Esophagus muscularis mucosa (tissue), 4 donors: ENCODE results near the gene OSBPL1A. TPM values are rescaled to one million over a fixed set of nuclear protein-coding genes. Genes with fewer than 3 reads are reported as not detected.

Experiments
- DNase-seq: peaks from one replicate; pipeline ENCODE4 v3.0.0-alpha.2; 2017; ENCODE audit errors: extremely low spot score
- H3K27ac ChIP-seq, 4 donors: fragments of 200-600 bp; sonication (generic); replicated peaks in 1 of 4; 1 replicate in 3 of 4; 2 replicates in 1 of 4; pipeline ENCODE4 v1.5.1; 2016 to 2019; ENCODE audit warnings: mild to moderate bottlenecking in 1 of 4
- H3K27me3 ChIP-seq, 4 donors: fragments of 200-600 bp; sonication (generic); one replicate each; pipeline versions ENCODE4 v1.5.1 to v1.6.0; 2016 to 2019
- H3K36me3 ChIP-seq, 4 donors: fragments of 200-600 bp; sonication (generic); one replicate each; pipeline ENCODE4 v1.5.1; 2016 to 2019
- H3K4me1 ChIP-seq, 4 donors: fragments of 200-600 bp; sonication (generic); one replicate each; pipeline ENCODE4 v1.5.1; 2016 to 2019
- H3K4me3 ChIP-seq, 4 donors: fragments of 200-600 bp; sonication (generic); 1 replicate in 2 of 4; 2 replicates in 2 of 4; pipeline ENCODE4 v1.5.1; 2016 to 2019; ENCODE audit warnings: mild to moderate bottlenecking in 4 of 4, moderate library complexity in 1 of 4
- H3K9me3 ChIP-seq, 4 donors: fragments of 200-600 bp; sonication (generic); 1 replicate in 3 of 4; 2 replicates in 1 of 4; pipeline ENCODE4 v1.5.1; 2016 to 2019
- CTCF ChIP-seq, 3 experiments: fragments of 200-600 bp in 2 of 3; fragments of 450-650 bp in 1 of 3; sonication (generic) in 2 of 3; IDR thresholded peaks; one replicate each; pipeline ENCODE4 v1.5.1; 2017 to 2019; ENCODE audit warnings: antibody characterized with exemption in 3 of 3, mild to moderate bottlenecking in 2 of 3, moderate library complexity in 1 of 3
- EP300 ChIP-seq: sonication (generic); formaldehyde crosslinking; IDR thresholded peaks from one replicate; pipeline ENCODE4 v1.6.1; 2017; ENCODE audit warnings: antibody characterized with exemption
- POLR2A ChIP-seq: fragments of 450-650 bp; IDR thresholded peaks from one replicate; pipeline ENCODE4 v1.6.1; 2017; ENCODE audit warnings: antibody characterized with exemption, moderate library complexity, mild to moderate bottlenecking, low read depth
- POLR2AphosphoS5 ChIP-seq, 2 donors: sonication (generic); formaldehyde crosslinking; IDR thresholded peaks; one replicate each; pipeline ENCODE4 v1.6.1; 2017; ENCODE audit warnings: antibody characterized with exemption in 2 of 2
- WGBS: methylation state at CpG from one replicate; pipeline ENCODE4 v1.1.5; 2018; 5-methylcytosine and 5-hydroxymethylcytosine counted together
- intact Hi-C: fragments of 100-400 bp; cut with DNase I; formaldehyde crosslinking; loops from one replicate; pipeline ENCODE4 v1.15.1; 2023
- small RNA-seq, 3 donors: library from RNA; depleted of rRNA; stranded (forward); fragments of <200 nt; gene quantifications; one replicate each; pipeline ENCODE3, GENCODE V24; 2016
- total RNA-seq, 4 donors: library from RNA; depleted of rRNA; stranded (reverse); fragments of >200 nt; gene quantifications; one replicate each; pipeline versions ENCODE4 v1.1.0 to v1.2.1, GENCODE V29; 2016

OSBPL1A gene
- total RNA-seq, 4 donors from 2014 or later: 78.2 to 126 (median 101) TPM

- no peak overlapping the region for H3K4me3 ChIP-seq
- DNase-seq: no peak
- no peak overlapping the region for H3K27ac ChIP-seq
- H3K36me3 ChIP-seq: peaks cover 0 to 32% (median 7%) of the 10 kb centered on the region in 4 donors
- no peaks in the 10 kb centered on the region for H3K27me3 ChIP-seq
- WGBS: 69% methylated on average over 2 of the region's 2 CpGs
- no peaks in the 10 kb centered on the region for H3K9me3 ChIP-seq
- TF ChIP-seq POLR2AphosphoS5 (IDR thresholded peaks at IDR 0.05) (no peak), EP300 (no peak), POLR2A (no peak), CTCF (IDR thresholded peaks at IDR 0.05) (no peak)
- intact Hi-C loops: loop anchor here (5.0 kb wide), 4 partner anchors 103 to 488 kb away; partner anchors contain the start of gene TTC39C
- H3K4me1 ChIP-seq: peaks cover 0 to 4% (median 0%) of the 10 kb centered on the region in 4 donors
Measured at GRCh38 chr18:24115628-24116027, 282.0 kb downstream of the OSBPL1A start.

- DNase-seq: peak; percentile 89
- peaks cover 0 to 4% (median 0%) of the 10 kb centered on the region in 4 donors for H3K4me1 ChIP-seq
- no peaks in the 10 kb centered on the region for H3K9me3 ChIP-seq
- peaks cover 0 to 29% (median 7%) of the 10 kb centered on the region in 4 donors for H3K36me3 ChIP-seq
- 75% methylated on average over 4 of the region's 4 CpGs for WGBS
- intact Hi-C loops: loop anchor here (5.0 kb wide), 4 partner anchors 103 to 488 kb away; partner anchors contain the start of gene TTC39C
- H3K27me3 ChIP-seq: no peaks in the 10 kb centered on the region
- H3K4me3 ChIP-seq: no peak overlapping the region
- TF ChIP-seq EP300 (no peak), POLR2AphosphoS5 (IDR thresholded peaks at IDR 0.05) (no peak), POLR2A (no peak), CTCF (IDR thresholded peaks at IDR 0.05) (no peak)
- H3K27ac ChIP-seq: no peak overlapping the region
Measured at GRCh38 chr18:24114924-24115549, 282.6 kb downstream of the OSBPL1A start.

GRCh38 chr18:24112874-24113615 is 284.6 kb downstream of the OSBPL1A start:
- H3K9me3 ChIP-seq: no peaks in the 10 kb centered on the region
- H3K27ac ChIP-seq: no peak overlapping the region
- peaks cover 0 to 23% (median 7%) of the 10 kb centered on the region in 4 donors for H3K36me3 ChIP-seq
- intact Hi-C loops: no loop called here
- no peaks in the 10 kb centered on the region for H3K27me3 ChIP-seq
- no peak overlapping the region for H3K4me3 ChIP-seq
- peak; percentile 74 for DNase-seq
- H3K4me1 ChIP-seq: no peaks in the 10 kb centered on the region
- TF ChIP-seq POLR2A (no peak), POLR2AphosphoS5 (IDR thresholded peaks at IDR 0.05) (no peak), CTCF (IDR thresholded peaks at IDR 0.05) (no peak), EP300 (no peak)
- 86% methylated on average over 15 of the region's 15 CpGs for WGBS

- Histone ChIP-seq H3K9me3 (no peaks in the 10 kb centered on the region), H3K36me3 (peaks cover 0 to 23% (median 7%) of the 10 kb centered on the region in 4 donors), H3K4me1 (no peaks in the 10 kb centered on the region), H3K27ac (no peak overlapping the region), H3K27me3 (no peaks in the 10 kb centered on the region), H3K4me3 (no peak overlapping the region)
- WGBS: 88% methylated on average over 4 of the region's 4 CpGs
- DNase-seq: peak; percentile 19
- no peak for TF ChIP-seq EP300
- TF ChIP-seq POLR2AphosphoS5 (IDR thresholded peaks at IDR 0.05): no peak
- no peak for TF ChIP-seq POLR2A
- no peak for TF ChIP-seq CTCF (IDR thresholded peaks at IDR 0.05)
- intact Hi-C loops: no loop called here
Measured at GRCh38 chr18:24112464-24112863, 285.2 kb downstream of the OSBPL1A start.

Small RNAs within 50 kb of the gene (small RNA-seq; reads per million reads assigned to genes)
- gene MIR320C2: 0 reads per million in 3 donors
- gene RF00017: 0 reads per million in 3 donors
- 0 reads per million in 3 donors for gene RF00019
- gene RNA5SP452: 0.19 to 2.4 (median 0.50) reads per million in 3 donors
- gene RNU5A-6P: 0 reads per million in 3 donors
- gene RNU6-435P: 0 reads per million in 3 donors

Other genes starting within 250 kb of the OSBPL1A start
- gene IMPACT, start 28.8 kb upstream of the OSBPL1A start, total RNA-seq: 10 to 100 TPM; 16.2 to 18.5 (median 17.4) TPM
- gene HRH4, start 62.8 kb upstream of the OSBPL1A start, total RNA-seq: under 1 TPM in 2 of 4 donors, not detected in 2; 0.13 to 0.50 TPM